Testis (tissue), 2 donors: ENCODE results near the gene MAP4.

Experiments
- CTCF ChIP-seq, 3 experiments: fragments of 450-650 bp in 2 of 3; fragments of 200-600 bp in 1 of 3; sonication (generic) in 1 of 3; IDR thresholded peaks; one replicate each; pipeline ENCODE4 v1.5.1; 2016 to 2019; ENCODE audit warnings: antibody characterized with exemption in 3 of 3, mild to moderate bottlenecking in 2 of 3, moderate library complexity in 1 of 3
- POLR2A ChIP-seq: fragments of 450-650 bp; IDR thresholded peaks from one replicate; pipeline ENCODE4 v1.6.1; 2017; ENCODE audit warnings: antibody characterized with exemption, mild to moderate bottlenecking, moderate library complexity

- TF ChIP-seq POLR2A (no peak), CTCF (IDR thresholded peaks at IDR 0.05) (no peak)
Observed at GRCh38 chr3:47984075-47984728, 32.0 kb downstream of the MAP4 start.
